HUES48 (cell line): Measurements from ENCODE around the gene FABP6.

ENCODE experiments used
- H3K27ac ChIP-seq: one replicate; pipeline ENCODE4 v1.7.0; 2013; ENCODE audit warnings: low read depth, low read length, inconsistent platforms
- H3K27me3 ChIP-seq: 2 replicates; pipeline ENCODE4 v1.6.1; 2013; ENCODE audit warnings: mild to moderate bottlenecking, low read length; ENCODE audit not compliant: control insufficient read depth, insufficient read depth
- H3K36me3 ChIP-seq: 2 replicates; pipeline ENCODE4 v1.6.1; 2013; ENCODE audit warnings: low read length; ENCODE audit not compliant: control insufficient read depth, insufficient read depth
- H3K4me1 ChIP-seq: 2 replicates; pipeline ENCODE4 v1.6.1; 2013; ENCODE audit warnings: mild to moderate bottlenecking, low read length; ENCODE audit not compliant: control insufficient read depth, insufficient read depth
- H3K4me3 ChIP-seq: 2 replicates; pipeline ENCODE4 v1.5.1; 2013; ENCODE audit warnings: mild to moderate bottlenecking, low read depth, low read length
- H3K9ac ChIP-seq: 2 replicates; pipeline ENCODE4 v1.6.1; 2013; ENCODE audit warnings: mild to moderate bottlenecking, low read depth, low read length, moderate library complexity
- H3K9me3 ChIP-seq: 2 replicates; pipeline ENCODE4 v1.6.1; 2013; ENCODE audit warnings: low read length; ENCODE audit not compliant: control insufficient read depth, insufficient read depth

Gene FABP6

GRCh38 chr5:160263326-160263855 lies 34.1 kb downstream of the FABP6 start:
- no peaks in the 10 kb centered on the region for H3K9me3 ChIP-seq
- H3K4me3 ChIP-seq = no peak overlapping the region
- peaks cover 11% of the 10 kb centered on the region for H3K36me3 ChIP-seq
- H3K4me1 ChIP-seq = peaks cover 39% of the 10 kb centered on the region
- no peak overlapping the region for H3K27ac ChIP-seq
- H3K9ac ChIP-seq = no peak overlapping the region
- no peaks in the 10 kb centered on the region for H3K27me3 ChIP-seq

GRCh38 chr5:160266044-160266443 lies 36.7 kb downstream of the FABP6 start:
- Histone ChIP-seq H3K9me3 (no peaks in the 10 kb centered on the region), H3K4me3 (no peak overlapping the region), H3K9ac (no peak overlapping the region), H3K36me3 (peaks cover 16% of the 10 kb centered on the region), H3K4me1 (peaks cover 38% of the 10 kb centered on the region), H3K27me3 (no peaks in the 10 kb centered on the region), H3K27ac (peak overlapping the region; percentile 83)

GRCh38 chr5:160266752-160267345 lies 37.5 kb downstream of the FABP6 start:
- Histone ChIP-seq H3K36me3 (peaks cover 16% of the 10 kb centered on the region), H3K27ac (peak overlapping the region; percentile 83), H3K4me1 (peaks cover 38% of the 10 kb centered on the region), H3K4me3 (no peak overlapping the region), H3K27me3 (no peaks in the 10 kb centered on the region), H3K9me3 (no peaks in the 10 kb centered on the region), H3K9ac (no peak overlapping the region)

DNA sequence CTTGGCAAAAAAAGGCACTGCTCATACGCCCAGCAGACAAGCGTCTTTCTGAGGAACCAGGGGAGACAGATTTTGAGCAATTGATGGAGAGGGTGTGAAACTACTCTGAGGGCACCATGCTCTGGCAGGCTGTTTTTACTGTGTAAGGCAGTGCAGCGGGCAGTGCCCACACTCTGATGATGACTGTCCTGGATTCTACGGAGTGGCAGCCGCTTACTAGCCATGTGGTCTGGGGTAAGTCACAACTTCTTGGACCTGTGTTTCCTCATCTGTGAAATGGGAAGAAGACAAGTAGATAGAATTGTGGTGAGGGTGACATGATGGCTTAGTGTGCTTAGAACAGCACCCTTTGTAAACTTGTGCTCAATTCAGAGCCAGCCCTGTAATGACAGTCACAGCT lies 38.8 kb downstream of the FABP6 start:
- Histone ChIP-seq H3K27ac (no peak overlapping the region), H3K9me3 (no peaks in the 10 kb centered on the region), H3K4me1 (peaks cover 38% of the 10 kb centered on the region), H3K27me3 (no peaks in the 10 kb centered on the region), H3K9ac (no peak overlapping the region), H3K4me3 (no peak overlapping the region), H3K36me3 (peaks cover 20% of the 10 kb centered on the region)

DNA sequence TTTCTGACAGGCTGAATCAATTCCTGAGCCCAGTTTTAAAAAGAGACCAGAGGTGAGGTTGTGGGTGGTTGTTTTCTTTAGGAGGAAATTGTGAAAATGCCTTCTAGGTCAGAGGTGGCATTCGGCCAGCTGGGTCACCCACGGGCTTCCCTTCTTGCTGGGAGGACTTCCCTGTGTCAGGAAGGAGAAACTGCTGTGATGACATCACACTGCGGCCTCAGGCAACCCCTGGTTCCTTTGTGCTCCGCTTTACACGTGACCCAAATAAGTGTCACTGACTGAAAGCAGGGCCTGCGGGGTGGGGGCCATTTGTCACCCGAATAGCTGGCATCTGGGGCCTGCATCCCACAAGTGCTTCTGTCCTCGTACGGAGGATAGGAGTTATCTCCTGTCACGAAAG lies 39.7 kb downstream of the FABP6 start:
- H3K27me3 ChIP-seq = no peaks in the 10 kb centered on the region
- peaks cover 38% of the 10 kb centered on the region for H3K4me1 ChIP-seq
- H3K36me3 ChIP-seq = peaks cover 20% of the 10 kb centered on the region
- no peak overlapping the region for H3K27ac ChIP-seq
- H3K9me3 ChIP-seq = no peaks in the 10 kb centered on the region
- H3K9ac ChIP-seq = no peak overlapping the region
- no peak overlapping the region for H3K4me3 ChIP-seq

- no peaks in the 10 kb centered on the region for H3K9me3 ChIP-seq
- no peak overlapping the region for H3K9ac ChIP-seq
- H3K4me1 ChIP-seq = peaks cover 38% of the 10 kb centered on the region
- H3K27ac ChIP-seq = no peak overlapping the region
- H3K4me3 ChIP-seq = no peak overlapping the region
- peaks cover 20% of the 10 kb centered on the region for H3K36me3 ChIP-seq
- H3K27me3 ChIP-seq = no peaks in the 10 kb centered on the region
These were observed 41.4 kb downstream of the FABP6 start for GRCh38 chr5:160270704-160271103.

DNA sequence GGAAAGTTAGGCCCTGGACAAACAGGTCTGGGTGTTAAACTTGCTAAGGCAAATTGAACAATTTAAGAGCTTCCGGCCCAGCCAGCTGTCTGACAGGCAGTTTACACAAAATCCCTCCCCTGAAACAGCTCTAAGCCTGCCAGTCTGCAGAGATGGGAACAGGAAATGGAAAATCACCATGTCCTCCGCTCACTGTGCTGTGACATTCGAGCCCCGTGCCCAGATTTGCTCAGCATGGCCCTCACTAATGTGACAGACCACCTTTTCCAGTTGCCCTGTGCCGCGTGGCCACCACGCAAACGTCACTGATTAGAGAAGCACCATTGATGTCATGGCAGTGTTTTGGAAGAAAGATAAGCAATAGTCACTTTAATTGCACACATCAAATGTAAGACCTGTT lies 42.1 kb downstream of the FABP6 start:
- Histone ChIP-seq H3K27ac (peak overlapping the region; percentile 56), H3K4me3 (no peak overlapping the region), H3K27me3 (no peaks in the 10 kb centered on the region), H3K36me3 (peaks cover 24% of the 10 kb centered on the region), H3K4me1 (peaks cover 31% of the 10 kb centered on the region), H3K9me3 (no peaks in the 10 kb centered on the region), H3K9ac (peak overlapping the region; percentile 13; the same call in 1 of the 2 replicates)

- Histone ChIP-seq H3K4me3 (no peak overlapping the region), H3K27ac (peak overlapping the region; percentile 56), H3K9me3 (no peaks in the 10 kb centered on the region), H3K4me1 (peaks cover 27% of the 10 kb centered on the region), H3K36me3 (peaks cover 24% of the 10 kb centered on the region), H3K27me3 (no peaks in the 10 kb centered on the region), H3K9ac (peak overlapping the region; percentile 13; the same call in 1 of the 2 replicates)
These were observed 42.5 kb downstream of the FABP6 start for GRCh38 chr5:160271836-160272235.

DNA sequence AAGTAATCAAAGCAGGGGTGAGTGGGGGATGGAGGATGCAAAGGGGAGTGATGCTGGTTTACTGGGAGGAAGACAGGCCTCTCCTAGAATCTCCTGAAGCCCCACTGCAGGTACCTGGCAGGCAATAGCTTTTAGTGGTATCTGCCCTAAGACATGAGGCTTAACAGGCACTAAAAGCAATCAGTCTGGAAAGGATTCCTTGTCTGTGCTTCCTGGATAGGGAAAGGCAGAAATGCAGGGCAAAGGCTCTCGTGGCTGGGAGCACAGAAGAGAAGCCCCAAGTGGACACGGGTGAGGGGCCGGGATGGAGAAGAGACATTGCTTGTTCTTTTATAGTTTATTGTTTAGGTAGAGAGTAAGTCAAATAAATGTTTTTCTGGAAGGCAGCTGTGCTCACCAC lies 43.0 kb downstream of the FABP6 start:
- Histone ChIP-seq H3K9me3 (no peaks in the 10 kb centered on the region), H3K36me3 (peaks cover 27% of the 10 kb centered on the region), H3K27me3 (no peaks in the 10 kb centered on the region), H3K4me1 (peaks cover 23% of the 10 kb centered on the region), H3K9ac (no peak overlapping the region), H3K27ac (peak overlapping the region; percentile 56), H3K4me3 (no peak overlapping the region)

GRCh38 chr5:160272889-160273288 lies 43.6 kb downstream of the FABP6 start:
- Histone ChIP-seq H3K27me3 (no peaks in the 10 kb centered on the region), H3K4me1 (peaks cover 21% of the 10 kb centered on the region), H3K27ac (no peak overlapping the region), H3K4me3 (no peak overlapping the region), H3K9ac (no peak overlapping the region), H3K9me3 (no peaks in the 10 kb centered on the region), H3K36me3 (peaks cover 30% of the 10 kb centered on the region)

- H3K9ac ChIP-seq = no peak overlapping the region
- H3K9me3 ChIP-seq = no peaks in the 10 kb centered on the region
- peaks cover 25% of the 10 kb centered on the region for H3K36me3 ChIP-seq
- no peak overlapping the region for H3K4me3 ChIP-seq
- H3K27me3 ChIP-seq = no peaks in the 10 kb centered on the region
- peaks cover 21% of the 10 kb centered on the region for H3K4me1 ChIP-seq
- H3K27ac ChIP-seq = no peak overlapping the region
These were observed 45.2 kb downstream of the FABP6 start for GRCh38 chr5:160274483-160274931.
